ENCODE measurements around the gene ADAMTS16. TPM values are rescaled to one million over a fixed set of nuclear protein-coding genes. Genes with fewer than 3 reads are reported as not detected.

The ADAMTS16 gene
- total and polyA plus RNA-seq, 11 donors: 0.05 to 4.7 (median 0.16) TPM; not detected in 8

DNA sequence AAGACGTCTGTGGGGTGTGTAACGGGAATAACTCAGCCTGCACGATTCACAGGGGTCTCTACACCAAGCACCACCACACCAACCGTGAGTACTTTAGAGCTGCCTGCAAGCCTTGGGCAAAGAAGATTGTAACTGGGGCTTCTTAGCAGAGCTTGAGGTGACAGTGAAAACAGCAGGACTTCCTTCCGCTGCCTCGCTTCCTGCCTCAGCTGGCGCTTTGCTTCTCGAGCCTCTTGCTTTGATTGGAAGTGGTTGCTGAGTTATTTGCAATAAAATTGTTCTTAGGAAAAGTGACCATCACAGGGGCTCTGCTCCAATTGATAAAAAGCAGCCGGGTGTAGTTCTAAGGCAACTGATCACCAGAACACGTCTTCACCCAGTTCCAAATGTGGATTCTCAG is 99.1 kb downstream of the ADAMTS16 start:
- DNase-seq: no peak
- no peak for ATAC-seq
- 54 to 72% (median 62%) methylated on average over 10 of the region's 10 CpGs for WGBS, 4 donors
- TF ChIP-seq POLR2A (IDR thresholded peaks at IDR 0.05): no peak
- no peak for TF ChIP-seq CTCF (IDR thresholded peaks at IDR 0.05)
- Histone ChIP-seq H3K4me3 (no peak overlapping the region), H3K27me3 (peaks cover 0 to 6% (median 0%) of the 10 kb centered on the region in 9 donors), H3K4me1 (no peaks in the 10 kb centered on the region), H3K27ac (no peak overlapping the region), H3K36me3 (no peaks in the 10 kb centered on the region), H3K9me3 (no peaks in the 10 kb centered on the region)
- intact Hi-C loops (cut with DNase I): no loop called here

- peaks cover 0 to 6% (median 0%) of the 10 kb centered on the region in 9 donors for H3K27me3 ChIP-seq
- H3K27ac ChIP-seq: no peak overlapping the region
- intact Hi-C loops (cut with DNase I): no loop called here
- H3K36me3 ChIP-seq: no peaks in the 10 kb centered on the region
- DNase-seq (no peak), ATAC-seq (no peak)
- TF ChIP-seq CTCF (IDR thresholded peaks at IDR 0.05): no peak
- H3K4me3 ChIP-seq: no peak overlapping the region
- H3K4me1 ChIP-seq: no peaks in the 10 kb centered on the region
- no peaks in the 10 kb centered on the region for H3K9me3 ChIP-seq
- 90 to 96% (median 92%) methylated on average over 3 to 8 of the region's 8 CpGs for WGBS, 4 donors
These were observed 100.1 kb downstream of the ADAMTS16 start for GRCh38 chr5:5240234-5240633.

GRCh38 chr5:5242056-5242455 is 101.9 kb downstream of the ADAMTS16 start:
- ATAC-seq: no peak
- 70 to 85% (median 76%) methylated on average over 11 of the region's 11 CpGs for WGBS, 4 donors
- intact Hi-C loops (cut with DNase I): no loop called here

GRCh38 chr5:5246736-5247135 is 106.6 kb downstream of the ADAMTS16 start:
- Histone ChIP-seq H3K27ac (no peak overlapping the region), H3K27me3 (peaks cover 0 to 6% (median 0%) of the 10 kb centered on the region in 9 donors), H3K36me3 (no peaks in the 10 kb centered on the region), H3K4me3 (no peak overlapping the region), H3K9me3 (no peaks in the 10 kb centered on the region), H3K4me1 (no peaks in the 10 kb centered on the region)
- intact Hi-C loops (cut with DNase I): no loop called here
- DNase-seq (no peak), ATAC-seq (no peak)
- no peak for TF ChIP-seq POLR2A (IDR thresholded peaks at IDR 0.05)
- TF ChIP-seq CTCF (IDR thresholded peaks at IDR 0.05): no peak
- 90 to 93% (median 92%) methylated on average over 8 of the region's 8 CpGs for WGBS, 4 donors

More at GRCh38 chr5:5242056-5242455, 101.9 kb downstream of the ADAMTS16 start:
- DNase-seq: no peak
- H3K4me1 ChIP-seq: no peaks in the 10 kb centered on the region
- H3K4me3 ChIP-seq: no peak overlapping the region
- H3K27me3 ChIP-seq: peaks cover 0 to 6% (median 0%) of the 10 kb centered on the region in 9 donors
- no peaks in the 10 kb centered on the region for H3K9me3 ChIP-seq
- H3K36me3 ChIP-seq: no peaks in the 10 kb centered on the region
- no peak overlapping the region for H3K27ac ChIP-seq
- TF ChIP-seq CTCF (IDR thresholded peaks at IDR 0.05) (no peak), POLR2A (IDR thresholded peaks at IDR 0.05) (no peak)
